HG03064 (cell line): Measurements from ENCODE around the gene CP.
A peak's percentile ranks its signal among the peaks of the same experiment; 100 is the strongest.

ENCODE experiments used
- ATAC-seq: cut with Tn5 transposase; IDR thresholded peaks from one replicate; pipeline ENCODE4 v1.9.1; 2021; ENCODE audit warnings: low read depth; ENCODE audit not compliant: unreplicated experiment

Gene CP

GRCh38 chr3:149188494-149188893, 33.1 kb downstream of the CP start:
- no peak for ATAC-seq

DNA sequence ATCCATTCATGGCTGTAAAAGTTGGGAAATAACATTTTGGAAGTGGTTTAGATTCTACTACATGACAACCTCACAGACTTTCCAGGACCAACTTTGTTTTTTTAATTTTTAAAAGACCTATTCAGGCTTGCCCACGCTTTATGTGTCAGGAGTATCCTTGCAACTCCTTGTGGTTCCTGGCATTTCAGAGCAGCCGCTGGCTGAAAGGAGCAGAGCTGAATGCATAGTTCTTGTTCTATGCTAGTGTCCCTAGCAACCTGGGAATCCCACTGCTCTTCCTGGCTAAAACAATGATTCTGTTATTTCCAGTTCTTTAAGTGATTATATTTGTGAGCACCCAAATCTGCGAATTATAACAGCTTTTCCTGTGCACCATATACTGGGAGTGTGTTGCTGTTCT, 34.9 kb downstream of the CP start:
- ATAC-seq, result no peak

DNA sequence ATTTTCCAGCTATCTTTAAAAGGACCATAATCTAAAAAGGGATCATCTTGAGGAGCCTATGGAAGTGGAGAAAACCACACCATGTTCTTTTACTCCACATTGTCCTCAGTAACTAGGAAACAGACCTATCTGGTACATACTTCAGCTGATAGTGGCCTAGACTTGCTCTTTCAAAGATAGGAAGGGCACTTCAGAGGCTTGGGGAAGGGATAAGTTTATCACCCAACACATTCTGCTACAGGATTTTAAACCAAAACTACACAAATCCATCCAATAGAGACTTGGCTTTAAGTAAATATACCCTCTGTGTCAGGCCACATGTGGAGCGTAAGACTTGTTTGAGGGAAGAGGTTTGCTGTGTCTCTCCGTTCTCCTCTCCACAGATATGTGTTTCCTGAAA, 35.4 kb downstream of the CP start:
- no peak for ATAC-seq

DNA sequence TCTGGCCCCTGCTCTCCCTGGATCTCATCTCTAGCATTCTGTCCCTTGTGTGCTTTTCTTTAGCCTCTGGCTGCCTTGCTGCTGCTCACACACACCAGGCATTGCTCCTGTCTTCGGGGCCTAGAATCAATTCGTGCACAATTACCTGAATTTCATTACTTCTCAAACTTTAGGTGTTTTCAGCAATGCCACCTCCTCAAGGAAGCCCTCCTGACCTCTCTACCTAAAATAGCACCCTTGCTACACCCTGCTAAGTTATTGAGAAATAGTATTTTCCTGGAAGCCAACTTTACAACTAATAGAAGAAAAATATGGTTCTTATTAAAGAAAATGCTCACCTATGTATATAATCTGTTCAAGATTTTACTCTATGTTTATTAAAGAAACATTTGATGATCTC, 40.4 kb downstream of the CP start:
- ATAC-seq, result no peak

DNA sequence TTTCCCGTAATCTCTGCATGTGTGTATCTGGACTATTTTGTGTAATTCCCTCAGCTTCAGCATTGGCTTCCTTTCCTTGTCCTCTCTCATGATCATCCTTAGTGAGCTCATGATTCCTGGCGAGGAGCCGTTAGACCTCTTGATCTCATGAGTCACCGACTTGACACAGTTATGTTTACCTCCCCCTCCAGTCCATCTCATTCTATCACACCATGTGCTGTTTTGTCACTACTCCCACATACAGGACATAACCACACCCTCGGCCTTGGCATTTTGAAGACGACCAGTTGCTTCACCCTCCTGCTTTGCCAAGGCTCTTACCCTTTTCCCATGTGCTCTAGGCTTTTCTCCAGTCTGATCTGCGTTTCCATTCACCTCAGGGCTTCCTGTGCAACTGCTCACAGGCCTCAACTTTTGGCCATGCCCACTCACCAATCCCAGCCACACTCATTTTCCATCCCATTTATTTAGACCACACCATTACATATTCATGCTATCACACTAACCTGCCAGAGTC, 41.5 kb downstream of the CP start:
- ATAC-seq, result no peak

- ATAC-seq, result no peak
These were observed 42.4 kb downstream of the CP start for GRCh38 chr3:149179220-149179619.

DNA sequence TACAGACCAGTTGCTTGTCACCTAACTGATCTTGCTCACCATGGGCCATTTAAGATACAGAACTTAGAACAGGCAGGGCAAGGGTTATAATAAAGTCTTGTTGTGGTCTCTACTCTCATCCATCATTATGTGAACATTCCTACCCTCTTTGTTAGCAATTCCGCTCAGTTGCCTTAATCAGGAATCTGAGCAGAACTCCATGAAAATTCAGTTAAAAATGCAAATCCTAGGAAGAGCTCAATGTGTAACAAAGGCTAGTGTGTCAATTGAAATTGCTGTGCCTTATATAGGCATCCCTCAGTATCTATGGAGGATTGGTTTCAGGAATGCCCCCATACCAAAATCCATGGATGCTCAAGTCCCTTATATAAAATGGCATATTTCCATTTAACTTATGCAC, 44.5 kb downstream of the CP start:
- ATAC-seq, result no peak

GRCh38 chr3:149174901-149175300, 46.7 kb downstream of the CP start:
- ATAC-seq, result peak; percentile 85

DNA sequence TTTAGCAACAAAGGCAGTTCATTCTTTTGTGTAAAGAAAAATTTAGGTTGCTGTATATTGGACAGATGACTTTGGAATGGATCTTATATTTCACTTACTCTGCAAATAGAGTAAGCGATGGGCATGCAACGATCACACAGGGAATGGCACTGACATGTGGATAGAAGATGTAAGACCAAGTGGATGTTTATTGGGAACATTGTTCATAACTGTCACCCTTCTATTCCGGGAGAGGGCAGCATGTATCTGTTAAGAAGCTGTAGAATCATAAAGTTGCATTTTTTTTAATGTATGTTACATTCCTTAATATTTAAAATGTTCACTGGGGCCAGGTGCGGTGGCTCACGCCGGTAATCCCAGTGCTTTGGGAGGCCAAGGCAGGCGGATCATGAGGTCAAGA, 51.0 kb downstream of the CP start:
- ATAC-seq, result no peak

DNA sequence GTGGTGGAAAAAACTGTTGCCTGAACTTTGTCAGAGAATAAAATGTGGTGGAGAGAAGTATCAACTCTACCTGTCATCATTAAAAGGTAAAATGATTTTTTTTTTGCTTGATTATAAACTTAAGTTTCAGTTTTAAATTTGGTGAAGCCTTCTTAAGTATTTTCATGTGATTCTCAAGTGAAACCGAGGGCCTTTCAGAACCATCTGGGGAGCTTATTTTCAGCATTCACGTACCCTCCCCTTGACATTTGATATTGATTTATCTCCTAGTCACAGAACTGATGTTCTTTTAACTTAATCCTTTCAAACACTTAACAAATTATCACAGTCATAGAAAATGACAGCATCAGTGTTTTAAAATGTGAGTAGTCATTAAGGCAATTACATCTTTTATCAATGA, 53.7 kb downstream of the CP start:
- no peak for ATAC-seq

- no peak for ATAC-seq
These were observed 58.6 kb downstream of the CP start for GRCh38 chr3:149163066-149163465.

GRCh38 chr3:149162007-149162406, 59.6 kb downstream of the CP start:
- no peak for ATAC-seq

DNA sequence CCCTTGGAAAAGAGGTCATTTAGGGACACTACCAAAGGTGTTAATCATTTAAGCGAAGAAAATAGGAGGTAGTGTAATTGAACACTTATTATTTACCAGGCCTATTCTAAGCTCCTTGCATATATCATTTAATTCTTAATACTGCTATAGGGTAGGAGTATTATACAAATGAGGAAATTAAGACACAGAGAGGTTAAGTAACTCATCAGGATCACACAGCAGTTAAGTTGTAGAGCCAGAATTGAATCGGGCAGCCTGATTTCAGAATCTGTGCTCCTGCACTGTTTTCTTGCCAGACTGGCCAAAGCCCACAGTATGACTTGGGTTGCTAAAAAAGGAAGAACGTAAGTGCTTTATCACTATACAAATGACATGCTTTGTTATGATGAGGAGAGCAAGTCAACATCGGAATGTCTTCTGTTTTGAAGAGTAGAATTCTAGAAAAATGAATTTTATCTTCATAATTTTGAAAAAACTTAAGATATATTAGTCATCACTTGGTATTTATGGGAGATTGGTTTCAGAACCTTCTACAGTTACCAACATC, 60.8 kb downstream of the CP start:
- no peak for ATAC-seq

GRCh38 chr3:149153402-149153801, 68.2 kb downstream of the CP start:
- ATAC-seq, result no peak

GRCh38 chr3:149152420-149152819, 69.2 kb downstream of the CP start:
- ATAC-seq, result peak; percentile 93

GRCh38 chr3:149151843-149152242, 69.8 kb downstream of the CP start:
- no peak for ATAC-seq

DNA sequence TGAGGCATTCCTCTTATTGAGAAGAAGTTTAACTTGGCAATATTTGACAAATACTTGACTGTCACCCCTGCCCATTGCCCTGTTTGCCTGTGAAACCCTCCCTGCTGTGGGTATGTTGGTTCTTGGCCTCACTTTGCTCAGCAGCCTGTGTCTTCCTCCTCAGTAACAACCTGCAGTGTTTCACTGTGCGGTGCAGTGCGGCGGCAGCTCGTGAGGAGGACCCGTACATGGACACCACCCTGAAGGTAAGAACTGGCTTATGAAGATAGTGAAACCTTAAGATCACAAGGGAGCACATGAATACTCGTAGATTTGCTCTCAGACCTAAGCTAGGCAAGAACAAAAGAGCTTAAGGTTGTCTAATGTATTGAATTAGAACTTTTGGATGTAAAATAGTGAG, 71.2 kb downstream of the CP start:
- ATAC-seq, result no peak

DNA sequence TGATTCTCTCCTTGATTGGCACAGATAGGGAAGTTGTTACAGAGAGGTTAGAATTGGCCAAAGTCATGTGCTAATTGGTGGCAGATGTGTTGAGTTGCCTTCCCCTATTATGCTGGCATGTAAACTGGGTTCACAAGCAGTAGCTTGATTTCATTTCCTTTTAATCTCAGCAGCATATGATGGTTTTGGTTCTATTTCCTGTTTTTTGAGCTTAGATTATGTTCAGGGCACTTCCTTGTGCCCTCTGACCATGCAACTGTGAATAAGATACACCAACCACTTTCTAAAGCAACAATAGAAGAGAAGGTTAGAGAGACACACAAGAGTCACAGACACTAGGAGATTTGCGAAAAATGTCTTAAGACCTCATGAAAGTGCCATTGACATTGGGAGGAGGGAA, 75.7 kb downstream of the CP start:
- peak; percentile 85 for ATAC-seq

- ATAC-seq, result peak; percentile 28
These were observed 76.3 kb downstream of the CP start for GRCh38 chr3:149145356-149145755.

DNA sequence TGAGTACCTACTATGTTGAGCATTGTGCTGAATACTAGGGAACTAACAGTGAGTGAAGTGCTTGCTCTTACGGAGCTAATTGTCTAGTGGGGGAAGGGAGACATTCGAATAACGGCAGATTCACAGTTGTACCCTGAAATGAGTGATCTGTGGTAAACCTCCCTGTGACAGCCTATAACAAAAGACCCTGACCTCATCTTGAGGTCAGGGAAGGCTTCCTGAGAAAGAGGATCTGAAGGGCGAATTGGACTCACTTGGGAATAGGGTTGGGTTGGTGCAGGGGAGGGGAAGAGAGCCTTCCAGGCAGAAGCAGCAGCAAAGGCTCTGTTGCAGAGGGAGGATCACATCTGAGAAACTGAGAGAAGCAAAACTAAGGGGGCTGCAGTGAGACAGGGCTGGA, 78.9 kb downstream of the CP start:
- ATAC-seq, result no peak

- ATAC-seq, result no peak
These were observed 87.1 kb downstream of the CP start for GRCh38 chr3:149134575-149134974.

- no peak for ATAC-seq
These were observed 90.0 kb downstream of the CP start for GRCh38 chr3:149131589-149131988.
